ENCODE data around the gene CDC27.
"Not testable (repeated sequence)": the region's sequence is repeated elsewhere in the genome, so short reads cannot be mapped to it uniquely, and the experiment has no call there.

DNA sequence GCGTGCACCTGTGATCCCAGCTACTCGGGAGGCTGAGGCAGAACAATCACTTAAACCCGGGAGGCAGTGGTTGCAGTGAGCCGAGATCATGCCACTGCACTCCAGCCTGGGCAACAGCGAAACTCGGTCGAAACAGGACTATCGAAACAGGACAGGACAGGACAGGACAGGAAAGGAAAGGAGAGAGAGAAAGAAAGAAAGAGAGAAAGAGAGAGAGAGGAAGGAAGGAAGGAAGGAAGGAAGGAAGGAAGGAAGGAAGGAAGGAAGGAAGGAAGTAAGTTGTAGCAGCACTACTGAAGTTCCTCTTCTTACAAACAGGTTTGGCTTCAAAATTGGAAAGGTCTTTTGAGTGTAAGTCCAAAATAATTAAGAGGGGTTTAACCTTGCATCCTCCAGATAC is 14.3 kb downstream of the CDC27 start:
- TF ChIP-seq POLR2A (IDR thresholded peaks at IDR 0.05; ENCODE audit: low read depth, low read length); TAF1 (IDR thresholded peaks at IDR 0.05; ENCODE audit: borderline replicate concordance, low read depth, low read length): not testable (repeated sequence)

Measured in GM12892 (cell line).